PFSK-1 (cell line): Measurements from ENCODE around the gene XPNPEP2.

Experiments
- FOXP2 ChIP-seq: optimal IDR thresholded peaks from 2 replicates; pipeline ENCODE3; 2011; ENCODE audit warnings: borderline replicate concordance, control low read depth, inconsistent platforms; ENCODE audit not compliant: insufficient read depth; ENCODE audit errors: extremely low read length, extremely low read depth
- POLR2AphosphoS5 ChIP-seq: IDR thresholded peaks from 2 replicates; pipeline ENCODE4 v1.6.1; 2012; ENCODE audit warnings: low read depth, mild to moderate bottlenecking, control low read depth, low read length, moderate library complexity
- SIN3A ChIP-seq: IDR thresholded peaks from 2 replicates; pipeline ENCODE4 v1.6.1; 2012; ENCODE audit warnings: mild to moderate bottlenecking, low read length, moderate library complexity, borderline replicate concordance; ENCODE audit not compliant: insufficient read depth
- TAF1 ChIP-seq: IDR thresholded peaks from 2 replicates; pipeline ENCODE4 v1.6.1; 2012; ENCODE audit warnings: low read length, control low read depth, borderline replicate concordance; ENCODE audit not compliant: insufficient read depth
- TF ChIP-seq, protein P1 (sequence below), 2 experiments: IDR thresholded peaks; 2 replicates each; pipeline versions ENCODE4 v1.6.1 to v1.8.0; 2011 to 2012; ENCODE audit warnings: low read depth in 2 of 2, low read length in 2 of 2, control low read depth in 1 of 2, inconsistent platforms in 1 of 2, mild to moderate bottlenecking in 1 of 2, moderate library complexity in 1 of 2; ENCODE audit not compliant: insufficient read depth in 1 of 2

The XPNPEP2 gene

DNA sequence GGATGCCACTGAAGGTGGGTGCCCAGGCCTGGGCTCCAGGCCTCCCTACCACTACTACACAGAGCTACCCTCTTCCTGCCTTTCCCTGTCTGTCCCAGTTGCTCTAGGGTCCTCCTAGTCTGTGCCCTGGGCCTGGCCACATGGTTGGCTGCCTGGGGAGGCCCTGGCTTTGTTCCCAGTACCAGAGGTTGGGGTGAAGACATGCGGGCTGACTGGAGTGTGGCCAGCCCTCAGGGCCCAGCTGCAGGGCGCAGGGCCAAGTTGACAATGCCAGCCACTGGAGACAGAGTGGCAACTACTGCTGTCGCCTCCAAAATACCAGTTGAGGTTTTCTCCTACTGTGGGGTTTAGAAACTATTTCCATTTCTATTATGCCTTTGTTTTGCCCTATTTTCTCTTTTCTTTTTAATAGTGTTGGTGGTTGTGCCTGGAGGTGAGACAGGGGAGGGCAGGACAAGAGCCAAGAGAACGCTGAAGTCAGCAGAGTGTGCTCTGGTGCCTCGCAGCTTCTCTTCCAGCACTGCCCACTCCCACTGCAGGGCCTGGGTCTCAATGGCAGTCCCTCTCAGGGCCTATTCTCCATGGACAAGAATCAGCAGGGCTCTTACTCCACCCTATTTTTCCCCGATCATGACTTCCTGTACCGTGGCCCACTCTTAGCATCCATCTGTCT, 32.2 kb upstream of the XPNPEP2 start:
- TF ChIP-seq, protein P1, sequence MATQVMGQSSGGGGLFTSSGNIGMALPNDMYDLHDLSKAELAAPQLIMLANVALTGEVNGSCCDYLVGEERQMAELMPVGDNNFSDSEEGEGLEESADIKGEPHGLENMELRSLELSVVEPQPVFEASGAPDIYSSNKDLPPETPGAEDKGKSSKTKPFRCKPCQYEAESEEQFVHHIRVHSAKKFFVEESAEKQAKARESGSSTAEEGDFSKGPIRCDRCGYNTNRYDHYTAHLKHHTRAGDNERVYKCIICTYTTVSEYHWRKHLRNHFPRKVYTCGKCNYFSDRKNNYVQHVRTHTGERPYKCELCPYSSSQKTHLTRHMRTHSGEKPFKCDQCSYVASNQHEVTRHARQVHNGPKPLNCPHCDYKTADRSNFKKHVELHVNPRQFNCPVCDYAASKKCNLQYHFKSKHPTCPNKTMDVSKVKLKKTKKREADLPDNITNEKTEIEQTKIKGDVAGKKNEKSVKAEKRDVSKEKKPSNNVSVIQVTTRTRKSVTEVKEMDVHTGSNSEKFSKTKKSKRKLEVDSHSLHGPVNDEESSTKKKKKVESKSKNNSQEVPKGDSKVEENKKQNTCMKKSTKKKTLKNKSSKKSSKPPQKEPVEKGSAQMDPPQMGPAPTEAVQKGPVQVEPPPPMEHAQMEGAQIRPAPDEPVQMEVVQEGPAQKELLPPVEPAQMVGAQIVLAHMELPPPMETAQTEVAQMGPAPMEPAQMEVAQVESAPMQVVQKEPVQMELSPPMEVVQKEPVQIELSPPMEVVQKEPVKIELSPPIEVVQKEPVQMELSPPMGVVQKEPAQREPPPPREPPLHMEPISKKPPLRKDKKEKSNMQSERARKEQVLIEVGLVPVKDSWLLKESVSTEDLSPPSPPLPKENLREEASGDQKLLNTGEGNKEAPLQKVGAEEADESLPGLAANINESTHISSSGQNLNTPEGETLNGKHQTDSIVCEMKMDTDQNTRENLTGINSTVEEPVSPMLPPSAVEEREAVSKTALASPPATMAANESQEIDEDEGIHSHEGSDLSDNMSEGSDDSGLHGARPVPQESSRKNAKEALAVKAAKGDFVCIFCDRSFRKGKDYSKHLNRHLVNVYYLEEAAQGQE (IDR thresholded peaks at IDR 0.05; ENCODE audit: insufficient read depth in 1 of 2, low read depth in 2 of 2, low read length in 2 of 2) = no peak
- TF ChIP-seq TAF1 (no peak), FOXP2 (no peak), SIN3A (no peak), POLR2AphosphoS5 (no peak)

DNA sequence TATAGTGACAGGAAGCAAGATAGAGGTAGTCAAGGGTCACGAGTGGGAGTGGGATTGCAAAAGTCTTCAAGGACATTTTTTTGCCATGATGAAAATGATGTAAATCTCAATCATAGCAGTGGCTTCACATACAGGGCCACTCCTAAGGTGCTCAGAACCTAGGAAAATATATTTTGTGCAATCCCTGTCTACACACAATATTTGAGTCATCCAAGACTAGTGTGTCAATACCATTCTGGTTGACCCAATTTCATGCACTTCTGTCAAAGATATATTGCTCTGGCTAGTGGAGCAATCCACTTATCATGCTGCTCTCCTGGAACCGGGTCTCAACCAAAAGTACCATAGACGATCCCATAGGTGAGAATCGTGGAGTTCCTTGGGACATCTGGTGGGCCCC, 24.2 kb upstream of the XPNPEP2 start:
- TF ChIP-seq FOXP2 (no peak), SIN3A (no peak), POLR2AphosphoS5 (no peak), TAF1 (no peak)
- TF ChIP-seq, protein P1 (IDR thresholded peaks at IDR 0.05; ENCODE audit: insufficient read depth in 1 of 2, low read depth in 2 of 2, low read length in 2 of 2) = no peak

DNA sequence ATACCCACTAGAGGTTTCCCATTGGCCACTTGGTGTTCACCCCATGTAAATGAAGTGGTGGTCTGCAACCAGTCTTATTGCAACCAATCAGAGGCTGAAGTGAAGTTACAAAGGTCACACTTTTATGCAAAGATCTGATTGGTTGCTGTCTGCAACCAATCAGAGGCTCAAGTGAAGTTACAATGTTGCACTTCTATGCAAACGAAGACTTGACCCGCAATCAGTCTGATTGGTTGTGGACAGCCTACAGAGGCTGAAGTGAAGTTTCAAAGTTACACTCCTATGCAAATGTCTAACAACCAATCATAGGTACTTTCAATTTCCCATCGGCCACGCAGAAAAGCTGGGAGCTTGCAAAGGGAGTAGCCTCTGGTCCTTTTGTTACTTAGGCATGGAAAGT, 22.3 kb upstream of the XPNPEP2 start:
- TF ChIP-seq SIN3A = no peak

DNA sequence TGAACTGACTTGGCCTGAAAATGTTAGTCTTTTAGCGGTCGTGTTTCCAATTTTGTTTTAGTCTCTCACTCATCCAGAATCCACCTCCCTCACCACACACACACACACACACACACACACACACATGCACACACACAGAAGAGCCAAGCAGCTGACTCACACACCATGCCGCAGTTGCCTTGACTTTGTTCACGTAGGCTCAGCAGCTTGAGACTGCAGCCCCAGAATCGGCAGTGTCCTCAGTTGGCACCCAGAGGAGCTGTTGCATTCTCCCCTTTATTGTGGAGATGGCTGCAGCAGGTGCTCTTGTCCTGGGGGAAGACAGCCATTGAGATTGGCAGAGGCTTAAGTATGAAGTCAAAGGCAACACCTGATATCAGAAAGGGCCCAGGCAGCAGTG, 20.9 kb upstream of the XPNPEP2 start:
- TF ChIP-seq FOXP2 (no peak), POLR2AphosphoS5 (no peak), TAF1 (no peak), SIN3A (no peak)
- TF ChIP-seq, protein P1 (IDR thresholded peaks at IDR 0.05; ENCODE audit: insufficient read depth in 1 of 2, low read depth in 2 of 2, low read length in 2 of 2) = no peak

DNA sequence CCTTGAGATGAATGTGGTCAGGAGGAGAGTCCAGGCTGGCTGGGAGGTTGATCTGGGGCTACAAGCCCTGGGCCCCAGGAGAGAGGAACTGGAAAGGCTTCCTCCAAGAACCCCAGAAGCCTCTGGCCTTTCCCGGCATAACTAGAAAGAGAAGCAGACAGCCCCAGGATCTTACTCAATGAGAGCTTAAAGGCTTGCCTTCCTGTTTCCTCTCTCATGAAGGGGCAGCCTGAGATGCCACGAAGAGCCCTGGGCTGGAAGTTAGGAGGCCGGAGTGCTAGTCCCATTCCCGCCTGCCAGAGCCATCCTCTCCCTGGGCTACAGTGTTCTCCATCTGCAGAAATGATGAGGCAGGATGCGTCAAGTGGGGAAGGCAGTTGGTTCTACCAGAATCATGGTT, 20.1 kb upstream of the XPNPEP2 start:
- no peak for TF ChIP-seq POLR2AphosphoS5
- TF ChIP-seq SIN3A = no peak
- no peak for TF ChIP-seq FOXP2
- no peak for TF ChIP-seq TAF1
- TF ChIP-seq, protein P1 (IDR thresholded peaks at IDR 0.05; ENCODE audit: insufficient read depth in 1 of 2, low read depth in 2 of 2, low read length in 2 of 2) = no peak
